ENCODE data around the gene LMCD1. TPM values are rescaled to one million over a fixed set of nuclear protein-coding genes. Genes with fewer than 3 reads are reported as not detected.

The LMCD1 gene
- total and polyA plus RNA-seq, 3 experiments from 2014 or later = 0.83 to 2.6 (median 2.0) TPM

- peaks cover 0 to 7% of the 10 kb centered on the region in 2 donors for H3K27me3 Mint-ChIP-seq
- POLR2A ChIA-PET = no interaction called here
- H3K36me3 Mint-ChIP-seq = no peaks in the 10 kb centered on the region
- CTCF ChIA-PET = no interaction called here
- H3K4me1 Mint-ChIP-seq = no peaks in the 10 kb centered on the region
- no peak overlapping the region for H3K4me3 ChIP-seq (ENCODE audit: low read length)
- DNase-seq = no peak
- H3K9me3 Mint-ChIP-seq = no peaks in the 10 kb centered on the region
- H3K9me3 ChIP-seq (ENCODE audit: low read length) = no peaks in the 10 kb centered on the region
- H3K36me3 ChIP-seq (ENCODE audit: insufficient read depth, low read length) = no peaks in the 10 kb centered on the region
- H3K4me1 ChIP-seq (ENCODE audit: insufficient read depth, low read length) = no peaks in the 10 kb centered on the region
- H3K27ac Mint-ChIP-seq = no peak overlapping the region
- no peaks in the 10 kb centered on the region for H3K27me3 ChIP-seq (ENCODE audit: insufficient read depth, low read length, poor library complexity, severe bottlenecking)
- no peak overlapping the region for H3K27ac ChIP-seq (ENCODE audit: low read depth, low read length)
- no peak overlapping the region for H3K4me3 Mint-ChIP-seq
These were observed 26.6 kb upstream of the LMCD1 start for GRCh38 chr3:8474991-8475390.

- CTCF ChIA-PET = no interaction called here
- H3K4me3 Mint-ChIP-seq = no peak overlapping the region
These were observed 20.9 kb upstream of the LMCD1 start for GRCh38 chr3:8480699-8481098.

GRCh38 chr3:8481380-8481779, 20.2 kb upstream of the LMCD1 start:
- no peaks in the 10 kb centered on the region for H3K36me3 ChIP-seq (ENCODE audit: insufficient read depth, low read length)
- CTCF ChIA-PET = no interaction called here
- no peaks in the 10 kb centered on the region for H3K9me3 ChIP-seq (ENCODE audit: low read length)
- H3K4me3 ChIP-seq (ENCODE audit: low read length) = no peak overlapping the region
- Mint-ChIP-seq H3K27ac (no peak overlapping the region), H3K4me1 (no peaks in the 10 kb centered on the region), H3K9me3 (no peaks in the 10 kb centered on the region), H3K36me3 (peaks cover 0 to 2% (median 0%) of the 10 kb centered on the region in 3 donors), H3K27me3 (no peaks in the 10 kb centered on the region), H3K4me3 (no peak overlapping the region)
- no peaks in the 10 kb centered on the region for H3K4me1 ChIP-seq (ENCODE audit: insufficient read depth, low read length)
- no peak for DNase-seq
- POLR2A ChIA-PET = no interaction called here
- H3K27ac ChIP-seq (ENCODE audit: low read depth, low read length) = no peak overlapping the region
- no peaks in the 10 kb centered on the region for H3K27me3 ChIP-seq (ENCODE audit: insufficient read depth, low read length, poor library complexity, severe bottlenecking)

More at GRCh38 chr3:8480699-8481098, 20.9 kb upstream of the LMCD1 start:
- no peaks in the 10 kb centered on the region for H3K4me1 Mint-ChIP-seq
- H3K27me3 ChIP-seq (ENCODE audit: insufficient read depth, low read length, poor library complexity, severe bottlenecking) = no peaks in the 10 kb centered on the region
- no peak overlapping the region for H3K27ac ChIP-seq (ENCODE audit: low read depth, low read length)
- peaks cover 0 to 2% of the 10 kb centered on the region in 2 donors for H3K27me3 Mint-ChIP-seq
- no peaks in the 10 kb centered on the region for H3K4me1 ChIP-seq (ENCODE audit: insufficient read depth, low read length)
- peaks cover 0 to 2% (median 0%) of the 10 kb centered on the region in 3 donors for H3K36me3 Mint-ChIP-seq
- H3K9me3 Mint-ChIP-seq = no peaks in the 10 kb centered on the region
- POLR2A ChIA-PET = no interaction called here
- H3K36me3 ChIP-seq (ENCODE audit: insufficient read depth, low read length) = no peaks in the 10 kb centered on the region
- no peak for DNase-seq
- H3K9me3 ChIP-seq (ENCODE audit: low read length) = no peaks in the 10 kb centered on the region
- peak overlapping the region in 1 of 8 donors; percentile 58 for H3K27ac Mint-ChIP-seq
- H3K4me3 ChIP-seq (ENCODE audit: low read length) = no peak overlapping the region

GRCh38 chr3:8482263-8482662, 19.4 kb upstream of the LMCD1 start:
- no peak overlapping the region for H3K4me3 Mint-ChIP-seq
- Histone ChIP-seq H3K27ac (ENCODE audit: low read depth, low read length) (no peak overlapping the region), H3K4me1 (ENCODE audit: insufficient read depth, low read length) (no peaks in the 10 kb centered on the region), H3K36me3 (ENCODE audit: insufficient read depth, low read length) (no peaks in the 10 kb centered on the region), H3K4me3 (ENCODE audit: low read length) (no peak overlapping the region), H3K9me3 (ENCODE audit: low read length) (no peaks in the 10 kb centered on the region), H3K27me3 (ENCODE audit: insufficient read depth, low read length, poor library complexity, severe bottlenecking) (no peaks in the 10 kb centered on the region)
- no peak for DNase-seq
- peaks cover 0 to 2% (median 0%) of the 10 kb centered on the region in 3 donors for H3K36me3 Mint-ChIP-seq
- ChIA-PET CTCF (no interaction called here), POLR2A (no interaction called here)
- H3K27ac Mint-ChIP-seq = peak overlapping the region in 1 of 8 donors; percentile 31
- no peaks in the 10 kb centered on the region for H3K9me3 Mint-ChIP-seq
- no peaks in the 10 kb centered on the region for H3K4me1 Mint-ChIP-seq
- no peaks in the 10 kb centered on the region for H3K27me3 Mint-ChIP-seq

GRCh38 chr3:8482960-8483665, 18.5 kb upstream of the LMCD1 start:
- Histone ChIP-seq H3K27me3 (ENCODE audit: insufficient read depth, low read length, poor library complexity, severe bottlenecking) (no peaks in the 10 kb centered on the region), H3K4me1 (ENCODE audit: insufficient read depth, low read length) (no peaks in the 10 kb centered on the region), H3K36me3 (ENCODE audit: insufficient read depth, low read length) (no peaks in the 10 kb centered on the region), H3K4me3 (ENCODE audit: low read length) (no peak overlapping the region), H3K27ac (ENCODE audit: low read depth, low read length) (no peak overlapping the region), H3K9me3 (ENCODE audit: low read length) (no peaks in the 10 kb centered on the region)
- ChIA-PET CTCF (no interaction called here), POLR2A (no interaction called here)
- Mint-ChIP-seq H3K36me3 (peaks cover 0 to 2% (median 0%) of the 10 kb centered on the region in 3 donors), H3K4me1 (no peaks in the 10 kb centered on the region), H3K27ac (no peak overlapping the region), H3K9me3 (no peaks in the 10 kb centered on the region), H3K4me3 (no peak overlapping the region), H3K27me3 (no peaks in the 10 kb centered on the region)
- no peak for DNase-seq

GRCh38 chr3:8484409-8485140, 17.0 kb upstream of the LMCD1 start:
- Histone ChIP-seq H3K36me3 (ENCODE audit: insufficient read depth, low read length) (no peaks in the 10 kb centered on the region), H3K27ac (ENCODE audit: low read depth, low read length) (no peak overlapping the region), H3K27me3 (ENCODE audit: insufficient read depth, low read length, poor library complexity, severe bottlenecking) (no peaks in the 10 kb centered on the region), H3K4me3 (ENCODE audit: low read length) (no peak overlapping the region), H3K9me3 (ENCODE audit: low read length) (no peaks in the 10 kb centered on the region), H3K4me1 (ENCODE audit: insufficient read depth, low read length) (no peaks in the 10 kb centered on the region)
- Mint-ChIP-seq H3K36me3 (peaks cover 0 to 2% (median 0%) of the 10 kb centered on the region in 3 donors), H3K27me3 (no peaks in the 10 kb centered on the region), H3K9me3 (no peaks in the 10 kb centered on the region), H3K4me1 (no peaks in the 10 kb centered on the region), H3K4me3 (no peak overlapping the region), H3K27ac (peak overlapping the region in 1 of 8 donors; percentile 47)
- no peak for DNase-seq
- POLR2A ChIA-PET = no interaction called here
- CTCF ChIA-PET = no interaction called here

GRCh38 chr3:8485141-8485870, 16.3 kb upstream of the LMCD1 start:
- CTCF ChIA-PET = no interaction called here
- Histone ChIP-seq H3K9me3 (ENCODE audit: low read length) (no peaks in the 10 kb centered on the region), H3K4me3 (ENCODE audit: low read length) (no peak overlapping the region), H3K27me3 (ENCODE audit: insufficient read depth, low read length, poor library complexity, severe bottlenecking) (no peaks in the 10 kb centered on the region), H3K4me1 (ENCODE audit: insufficient read depth, low read length) (no peaks in the 10 kb centered on the region), H3K27ac (ENCODE audit: low read depth, low read length) (no peak overlapping the region), H3K36me3 (ENCODE audit: insufficient read depth, low read length) (no peaks in the 10 kb centered on the region)
- H3K36me3 Mint-ChIP-seq = peaks cover 0 to 2% (median 0%) of the 10 kb centered on the region in 3 donors
- H3K27ac Mint-ChIP-seq = no peak overlapping the region
- no peaks in the 10 kb centered on the region for H3K27me3 Mint-ChIP-seq
- H3K4me3 Mint-ChIP-seq = no peak overlapping the region
- H3K4me1 Mint-ChIP-seq = no peaks in the 10 kb centered on the region
- POLR2A ChIA-PET = no interaction called here
- no peak for DNase-seq
- H3K9me3 Mint-ChIP-seq = no peaks in the 10 kb centered on the region

- H3K4me1 ChIP-seq (ENCODE audit: insufficient read depth, low read length) = no peaks in the 10 kb centered on the region
- no peaks in the 10 kb centered on the region for H3K9me3 Mint-ChIP-seq
- CTCF ChIA-PET = no interaction called here
- no peak overlapping the region for H3K4me3 ChIP-seq (ENCODE audit: low read length)
- H3K27ac ChIP-seq (ENCODE audit: low read depth, low read length) = no peak overlapping the region
- no peaks in the 10 kb centered on the region for H3K27me3 Mint-ChIP-seq
- no peak overlapping the region for H3K4me3 Mint-ChIP-seq
- POLR2A ChIA-PET = no interaction called here
- peaks cover 0 to 2% (median 0%) of the 10 kb centered on the region in 3 donors for H3K36me3 Mint-ChIP-seq
- H3K27me3 ChIP-seq (ENCODE audit: insufficient read depth, low read length, poor library complexity, severe bottlenecking) = no peaks in the 10 kb centered on the region
- no peaks in the 10 kb centered on the region for H3K36me3 ChIP-seq (ENCODE audit: insufficient read depth, low read length)
- DNase-seq = no peak
- H3K4me1 Mint-ChIP-seq = no peaks in the 10 kb centered on the region
- no peak overlapping the region for H3K27ac Mint-ChIP-seq
- H3K9me3 ChIP-seq (ENCODE audit: low read length) = no peaks in the 10 kb centered on the region
These were observed 15.7 kb upstream of the LMCD1 start for GRCh38 chr3:8485943-8486342.

Data from CD8-positive, alpha-beta memory T cell (primary cell).